ENCODE results near the gene MAPKAPK3.

The MAPKAPK3 gene

GRCh38 chr3:50587806-50588758, 28.9 kb upstream of the MAPKAPK3 start:
- DNase-seq: peak; percentile 78

DNA sequence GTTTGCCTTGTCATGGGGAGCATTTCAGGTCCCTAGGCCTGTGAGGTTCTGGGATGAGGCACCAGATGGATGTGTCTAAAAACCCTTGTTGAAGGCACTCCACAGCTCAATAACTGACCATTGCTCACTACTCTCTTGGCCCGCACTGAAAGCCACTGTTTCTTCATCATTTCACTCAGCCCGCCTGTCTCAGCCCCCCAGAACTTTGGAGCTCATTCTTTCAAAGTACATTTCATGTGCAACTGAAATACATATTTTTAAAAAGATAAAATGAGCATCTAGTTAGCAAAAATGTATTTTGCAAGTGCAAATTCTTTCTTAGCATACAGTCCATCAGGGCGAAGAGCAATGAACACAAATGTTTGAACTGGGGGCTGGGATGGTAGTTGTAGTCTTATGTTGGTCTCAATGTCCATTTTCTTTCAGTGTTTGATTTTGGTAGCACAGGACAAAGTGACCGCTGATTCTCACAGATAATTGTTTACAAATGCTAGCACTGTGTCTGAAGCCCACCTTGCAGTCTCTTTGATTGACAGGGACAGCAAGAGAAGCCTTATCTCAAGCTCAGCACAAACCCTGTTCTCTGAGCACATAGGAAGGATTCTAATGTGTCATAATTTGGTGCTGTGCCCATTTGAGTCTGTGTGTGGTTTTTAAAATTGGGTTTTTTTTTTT, 28.1 kb upstream of the MAPKAPK3 start:
- no peak for DNase-seq

DNA sequence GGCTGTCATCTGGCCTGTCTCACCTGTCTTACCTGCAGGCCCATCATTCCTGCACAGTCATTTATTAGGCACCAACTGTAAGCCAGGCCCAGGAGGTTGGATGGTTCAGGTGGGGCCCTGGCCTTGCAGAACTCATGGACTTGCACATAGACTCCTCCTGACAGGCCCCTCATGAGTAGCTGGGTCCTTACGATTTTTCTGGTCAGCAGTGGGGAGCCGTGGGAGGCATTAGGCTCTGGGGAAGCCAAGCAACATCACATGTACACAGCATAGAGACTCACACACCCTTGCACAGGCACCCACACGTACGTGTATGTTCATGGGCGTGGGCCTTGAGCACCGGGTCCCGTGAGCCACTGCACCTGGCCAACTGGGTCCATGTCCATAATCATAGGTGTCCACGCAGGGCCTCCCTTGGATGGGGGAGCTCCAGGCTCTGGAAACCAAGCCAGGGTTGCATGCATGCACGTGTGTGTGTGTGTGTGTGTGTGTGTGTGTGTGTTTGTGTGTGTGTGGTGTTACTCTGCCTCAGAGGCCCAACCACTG, 25.7 kb upstream of the MAPKAPK3 start:
- no peak for DNase-seq

- DNase-seq: no peak
These were observed 24.4 kb upstream of the MAPKAPK3 start for GRCh38 chr3:50592568-50592967.

DNA sequence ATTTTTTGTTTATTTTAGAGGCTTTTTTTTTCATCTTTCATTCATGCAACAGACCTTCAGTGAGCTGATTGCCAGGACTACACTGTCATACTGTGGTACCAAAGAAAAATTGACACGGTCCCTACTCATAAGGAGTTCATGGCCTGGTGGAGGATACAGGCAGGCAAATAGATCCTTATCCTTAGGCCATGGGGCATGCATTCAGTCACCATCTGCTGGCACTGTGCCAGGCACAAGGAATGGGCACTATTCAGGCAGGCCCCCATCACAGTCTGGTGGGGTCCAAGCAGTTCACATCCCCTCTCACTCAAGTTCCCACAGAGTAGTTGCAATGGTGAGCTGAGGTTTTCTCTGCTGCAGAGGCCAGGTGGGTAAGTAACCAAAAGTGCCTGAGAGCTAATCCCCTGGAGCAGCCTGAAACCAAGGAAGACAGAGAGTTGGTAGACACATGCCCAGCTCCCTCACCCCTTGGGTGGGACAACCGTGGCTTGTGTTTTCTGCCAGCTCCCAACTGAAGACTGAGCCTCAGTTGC, 22.6 kb upstream of the MAPKAPK3 start:
- DNase-seq: no peak

GRCh38 chr3:50599115-50599715, 17.7 kb upstream of the MAPKAPK3 start:
- DNase-seq: no peak

GRCh38 chr3:50599716-50600118, 17.2 kb upstream of the MAPKAPK3 start:
- no peak for DNase-seq

DNA sequence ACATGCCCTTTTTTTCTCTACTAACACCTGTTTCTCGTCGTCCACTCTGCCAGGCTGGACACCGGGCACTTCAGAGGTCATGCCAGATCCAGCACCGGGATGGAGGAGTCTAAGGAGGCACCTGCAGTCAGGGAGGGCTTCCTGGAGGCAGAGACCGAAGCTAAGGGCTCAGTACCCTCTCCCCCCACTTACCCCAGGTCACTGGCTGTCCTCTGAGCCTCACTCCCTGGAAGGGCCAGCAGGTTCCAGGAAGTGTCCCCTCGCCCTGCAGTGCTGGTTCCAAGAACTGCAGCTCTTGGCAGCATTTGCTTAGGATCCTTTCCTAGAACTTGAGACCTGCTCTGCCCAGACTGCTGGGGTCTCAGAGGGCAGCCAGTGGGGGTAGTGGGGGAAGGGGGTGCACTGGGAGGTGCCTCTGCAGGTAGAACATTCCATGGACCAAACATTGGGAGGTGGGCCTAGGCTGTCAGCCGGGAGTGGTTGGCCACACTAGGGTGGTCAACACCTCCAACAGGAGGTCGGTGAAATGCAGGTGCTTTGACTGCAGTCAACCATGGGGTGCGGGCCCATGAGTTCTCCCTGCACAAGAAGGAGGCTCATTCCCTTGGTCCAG, 16.7 kb upstream of the MAPKAPK3 start:
- DNase-seq: no peak

DNA sequence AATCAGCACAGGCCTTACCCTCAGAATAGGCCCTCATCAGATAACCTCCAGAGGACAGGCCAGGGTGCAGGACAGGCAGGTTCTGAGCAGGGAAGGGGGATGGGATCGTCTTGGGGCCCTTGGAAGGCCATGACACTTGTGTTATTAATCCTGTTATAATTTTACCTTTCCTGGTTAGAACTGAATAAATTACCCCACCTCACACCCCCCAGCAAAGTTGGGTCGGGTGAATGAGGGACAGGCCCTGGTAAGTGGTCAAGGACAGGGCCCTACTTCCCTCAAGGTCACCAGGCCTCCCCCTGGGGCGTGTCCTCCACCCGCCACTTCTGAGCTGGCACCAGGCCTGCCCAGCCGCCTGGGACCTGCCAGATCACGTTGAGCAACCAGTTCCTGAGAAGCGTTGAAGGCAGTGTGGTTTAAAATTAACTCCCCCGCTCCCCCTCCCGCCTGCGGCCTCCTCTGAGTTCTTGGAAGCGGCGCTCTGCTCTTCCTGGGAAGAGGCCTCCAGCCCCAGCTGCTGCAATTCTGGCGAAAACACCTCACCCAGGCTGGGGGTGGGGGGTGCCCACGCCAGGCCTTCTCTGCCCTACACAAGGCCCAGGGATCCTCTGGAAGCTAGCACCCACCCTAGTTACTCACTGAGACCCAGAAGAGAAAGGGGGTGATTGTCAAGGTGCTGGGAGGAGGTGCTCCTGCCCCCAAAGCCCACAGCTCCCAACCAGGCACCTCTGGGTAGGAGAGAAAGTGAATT, 15.9 kb upstream of the MAPKAPK3 start:
- peak; percentile 78 for DNase-seq

GRCh38 chr3:50602595-50603191, 14.3 kb upstream of the MAPKAPK3 start:
- DNase-seq: no peak

DNA sequence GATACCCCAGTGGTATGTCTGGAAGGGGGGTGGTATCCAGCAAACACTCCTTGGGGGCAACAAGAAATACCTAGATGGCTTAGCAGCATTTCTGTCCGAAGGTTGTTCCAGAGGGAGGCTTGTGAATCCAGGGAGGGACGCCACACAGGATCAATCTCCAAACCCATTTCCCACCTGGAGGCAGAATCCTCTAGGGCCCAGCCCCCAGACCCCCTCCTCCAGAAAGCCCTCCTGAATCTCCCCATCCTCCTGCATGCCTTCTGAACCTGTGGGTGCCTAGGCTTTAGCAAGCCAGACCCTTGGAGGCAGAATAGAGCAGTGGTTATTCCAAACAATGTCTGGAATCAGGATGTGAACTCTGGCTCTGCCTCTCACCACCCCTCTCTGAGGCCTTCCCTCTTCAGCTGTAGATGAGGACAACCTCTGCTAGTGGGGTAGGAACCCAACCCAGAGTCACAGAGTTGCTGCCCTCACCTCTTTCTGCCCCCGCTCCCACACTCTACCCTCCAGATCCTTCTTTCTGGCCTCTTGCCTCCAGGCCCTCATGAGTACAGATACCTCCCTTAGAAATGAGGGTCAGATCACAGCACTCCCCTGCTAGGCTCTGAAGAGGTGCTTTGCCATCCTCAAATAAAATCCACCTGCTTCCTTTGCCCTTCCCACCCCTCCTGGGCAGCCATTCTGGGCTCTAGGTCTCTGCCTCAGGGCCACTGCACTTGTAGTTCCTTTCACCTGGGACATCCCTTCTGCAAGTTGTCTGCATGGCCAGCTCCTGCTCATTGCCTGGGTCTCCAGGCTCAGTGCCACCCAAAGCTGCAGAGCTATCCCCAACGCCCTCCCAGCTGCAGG, 13.5 kb upstream of the MAPKAPK3 start:
- DNase-seq: no peak

- DNase-seq: no peak
These were observed 12.8 kb upstream of the MAPKAPK3 start for GRCh38 chr3:50604110-50604621.

- DNase-seq: no peak
These were observed 12.0 kb upstream of the MAPKAPK3 start for GRCh38 chr3:50604628-50605588.

DNA sequence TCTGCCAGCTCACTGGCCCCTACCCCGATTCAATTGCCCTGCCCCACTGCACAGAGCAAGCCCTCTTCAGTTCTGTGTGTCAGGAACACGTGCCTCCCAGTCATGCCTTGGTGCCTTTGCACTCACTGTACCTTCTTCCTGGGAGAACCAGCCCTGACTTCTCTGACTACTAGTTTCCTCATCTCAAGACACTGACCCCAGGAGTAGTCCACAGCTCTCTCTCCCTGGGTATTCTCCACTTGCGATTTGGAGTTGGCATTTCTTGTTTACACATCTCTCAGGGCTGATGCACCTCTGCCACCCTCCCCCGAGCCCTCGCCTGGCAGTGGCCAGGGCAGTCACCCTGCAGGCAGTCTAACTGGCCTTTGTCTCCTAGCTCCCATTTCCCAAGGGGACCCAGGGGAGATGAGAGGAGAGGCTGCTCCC, 11.0 kb upstream of the MAPKAPK3 start:
- DNase-seq: no peak

DNA sequence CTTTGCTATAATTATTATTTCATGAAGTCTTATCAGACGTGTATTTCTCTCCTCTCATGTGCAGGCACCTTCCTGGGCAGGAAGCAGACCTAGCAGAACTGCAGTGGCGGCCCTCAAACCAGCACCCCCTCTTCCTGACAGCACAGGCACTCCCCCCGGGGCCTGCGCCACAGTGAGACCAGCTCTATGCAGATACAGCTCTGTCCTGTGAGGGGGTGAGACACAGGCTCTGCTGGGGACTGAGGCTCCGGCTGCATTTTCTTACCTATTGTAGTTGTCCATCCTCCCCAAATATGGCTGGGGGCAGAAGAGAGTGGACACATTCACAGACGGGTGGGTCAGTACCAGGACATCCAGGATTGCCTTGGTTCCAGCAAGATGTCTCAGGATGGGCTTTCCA, 10.4 kb upstream of the MAPKAPK3 start:
- DNase-seq: no peak

GRCh38 chr3:50607271-50608091, 9.5 kb upstream of the MAPKAPK3 start:
- DNase-seq: no peak

GRCh38 chr3:50608278-50608677, 8.7 kb upstream of the MAPKAPK3 start:
- no peak for DNase-seq

All from activated naive CD4-positive, alpha-beta T cell treated with anti-CD3 and anti-CD28 coated beads, Interleukin-2, amount 50 U/mL, for 16 hours (primary cell).